Vagina (tissue), 2 donors: ENCODE results near the gene AKR1B1.

Experiments used
- POLR2A ChIP-seq, 2 donors: fragments of 450-650 bp; IDR thresholded peaks; one replicate each; pipeline ENCODE4 v1.6.1; 2017; ENCODE audit warnings: antibody characterized with exemption in 2 of 2, mild to moderate bottlenecking in 2 of 2, moderate library complexity in 2 of 2
- POLR2AphosphoS5 ChIP-seq, 2 donors: sonication (generic); formaldehyde crosslinking; IDR thresholded peaks; one replicate each; pipeline ENCODE4 v1.9.0; 2017; ENCODE audit warnings: antibody characterized with exemption in 2 of 2, mild to moderate bottlenecking in 2 of 2, low read depth in 1 of 2; ENCODE audit not compliant: insufficient read depth in 1 of 2

- TF ChIP-seq POLR2A (IDR thresholded peaks at IDR 0.05) (no peak), POLR2AphosphoS5 (IDR thresholded peaks at IDR 0.05; ENCODE audit: insufficient read depth in 1 of 2, low read depth in 1 of 2) (no peak)
Observed at GRCh38 chr7:134420424-134421125, 38.3 kb downstream of the AKR1B1 start.
